ENCODE measurements around the gene FIG4.

- TF ChIP-seq, protein P1, sequence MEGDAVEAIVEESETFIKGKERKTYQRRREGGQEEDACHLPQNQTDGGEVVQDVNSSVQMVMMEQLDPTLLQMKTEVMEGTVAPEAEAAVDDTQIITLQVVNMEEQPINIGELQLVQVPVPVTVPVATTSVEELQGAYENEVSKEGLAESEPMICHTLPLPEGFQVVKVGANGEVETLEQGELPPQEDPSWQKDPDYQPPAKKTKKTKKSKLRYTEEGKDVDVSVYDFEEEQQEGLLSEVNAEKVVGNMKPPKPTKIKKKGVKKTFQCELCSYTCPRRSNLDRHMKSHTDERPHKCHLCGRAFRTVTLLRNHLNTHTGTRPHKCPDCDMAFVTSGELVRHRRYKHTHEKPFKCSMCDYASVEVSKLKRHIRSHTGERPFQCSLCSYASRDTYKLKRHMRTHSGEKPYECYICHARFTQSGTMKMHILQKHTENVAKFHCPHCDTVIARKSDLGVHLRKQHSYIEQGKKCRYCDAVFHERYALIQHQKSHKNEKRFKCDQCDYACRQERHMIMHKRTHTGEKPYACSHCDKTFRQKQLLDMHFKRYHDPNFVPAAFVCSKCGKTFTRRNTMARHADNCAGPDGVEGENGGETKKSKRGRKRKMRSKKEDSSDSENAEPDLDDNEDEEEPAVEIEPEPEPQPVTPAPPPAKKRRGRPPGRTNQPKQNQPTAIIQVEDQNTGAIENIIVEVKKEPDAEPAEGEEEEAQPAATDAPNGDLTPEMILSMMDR (conservative IDR thresholded peaks at IDR 0.05; ENCODE audit: low read length): no peak
- TF ChIP-seq EZH2phosphoT487 (IDR thresholded peaks at IDR 0.05; ENCODE audit: borderline replicate concordance): no peak
Measured at GRCh38 chr6:109701221-109701620, 10.1 kb downstream of the FIG4 start.
